Measurements from ENCODE around the gene PRKN. TPM values are rescaled to one million over a fixed set of nuclear protein-coding genes. Genes with fewer than 3 reads are reported as not detected.

PRKN gene
- total and polyA plus RNA-seq, 10 donors, result 0.23 to 14.1 (median 7.0) TPM

DNA sequence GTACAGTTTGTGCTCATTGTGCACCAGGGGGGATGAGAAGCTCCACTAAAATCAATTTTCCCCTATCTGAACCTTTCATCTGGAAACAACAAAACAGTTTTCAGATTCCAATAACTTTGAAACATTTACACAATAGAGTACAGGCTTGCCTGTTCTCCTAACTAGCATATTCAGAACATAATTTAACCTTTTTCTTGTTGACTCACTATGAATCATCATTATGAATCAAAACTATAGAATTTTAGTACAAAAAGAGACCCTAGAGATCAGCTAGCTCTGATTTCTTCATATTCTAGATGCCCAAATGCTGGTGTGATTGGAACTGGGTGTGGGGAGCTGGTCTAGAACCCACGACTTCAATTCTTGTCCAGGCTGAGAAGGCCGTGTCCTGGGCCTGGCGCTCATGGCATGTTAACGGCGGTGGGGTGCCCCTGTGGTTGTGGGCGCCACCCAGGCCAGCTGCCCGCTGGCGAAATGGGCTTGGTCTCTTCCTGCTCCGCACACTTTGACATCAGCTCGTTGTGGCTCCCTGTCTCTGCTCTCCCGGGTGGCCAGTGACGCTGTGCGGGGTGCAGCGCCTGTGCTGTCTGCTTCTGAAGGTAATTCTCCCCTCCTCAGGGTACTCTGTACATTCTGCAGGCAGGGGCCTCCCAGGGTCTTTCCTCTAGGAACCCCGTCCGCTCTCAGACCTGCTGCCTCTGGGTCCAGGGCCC lies 1423.8 kb downstream of the PRKN start:
- intact Hi-C loops (cut with DNase I; ENCODE audit: low total_unique reads), result no loop called here
- DNase-seq, result no peak
- H3K27me3 ChIP-seq (replicated peaks in 1 of 7), result no peaks in the 10 kb centered on the region
- no peak overlapping the region for H3K27ac ChIP-seq
- TF ChIP-seq, protein P1, sequence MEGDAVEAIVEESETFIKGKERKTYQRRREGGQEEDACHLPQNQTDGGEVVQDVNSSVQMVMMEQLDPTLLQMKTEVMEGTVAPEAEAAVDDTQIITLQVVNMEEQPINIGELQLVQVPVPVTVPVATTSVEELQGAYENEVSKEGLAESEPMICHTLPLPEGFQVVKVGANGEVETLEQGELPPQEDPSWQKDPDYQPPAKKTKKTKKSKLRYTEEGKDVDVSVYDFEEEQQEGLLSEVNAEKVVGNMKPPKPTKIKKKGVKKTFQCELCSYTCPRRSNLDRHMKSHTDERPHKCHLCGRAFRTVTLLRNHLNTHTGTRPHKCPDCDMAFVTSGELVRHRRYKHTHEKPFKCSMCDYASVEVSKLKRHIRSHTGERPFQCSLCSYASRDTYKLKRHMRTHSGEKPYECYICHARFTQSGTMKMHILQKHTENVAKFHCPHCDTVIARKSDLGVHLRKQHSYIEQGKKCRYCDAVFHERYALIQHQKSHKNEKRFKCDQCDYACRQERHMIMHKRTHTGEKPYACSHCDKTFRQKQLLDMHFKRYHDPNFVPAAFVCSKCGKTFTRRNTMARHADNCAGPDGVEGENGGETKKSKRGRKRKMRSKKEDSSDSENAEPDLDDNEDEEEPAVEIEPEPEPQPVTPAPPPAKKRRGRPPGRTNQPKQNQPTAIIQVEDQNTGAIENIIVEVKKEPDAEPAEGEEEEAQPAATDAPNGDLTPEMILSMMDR (IDR thresholded peaks at IDR 0.05 in 8 of 11, conservative IDR thresholded peaks at IDR 0.05 in 3 of 11), result no peak
- TF ChIP-seq POLR2A (IDR thresholded peaks at IDR 0.05), result no peak
- TF ChIP-seq POLR2AphosphoS5 (IDR thresholded peaks at IDR 0.05), result no peak
- no peaks in the 10 kb centered on the region for H3K9me3 ChIP-seq
- H3K4me3 ChIP-seq, result no peak overlapping the region
- no peaks in the 10 kb centered on the region for H3K4me1 ChIP-seq
- 88 to 97% (median 92%) methylated on average over 16 of the region's 16 CpGs for WGBS, 5 donors
- no peaks in the 10 kb centered on the region for H3K36me3 ChIP-seq

DNA sequence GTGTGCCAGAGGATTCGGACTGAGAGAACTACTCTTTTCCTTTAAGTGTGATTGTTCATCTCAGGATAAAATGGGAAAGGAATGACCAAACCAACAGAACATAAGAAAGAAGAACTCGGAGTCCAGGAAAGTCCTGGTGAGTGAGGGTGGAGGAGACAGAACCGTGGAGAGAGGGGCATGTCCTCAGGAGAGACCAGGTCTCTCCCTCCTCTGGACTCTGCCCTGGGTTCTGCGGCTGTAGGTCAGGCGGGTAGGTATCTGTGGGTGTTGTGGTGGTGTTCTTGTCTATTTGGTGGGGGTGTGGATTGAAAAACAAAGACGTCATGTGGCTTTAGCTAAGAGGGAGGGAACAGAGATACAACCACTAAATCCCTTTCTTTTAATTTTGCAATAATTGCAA lies 1424.6 kb downstream of the PRKN start:
- Histone ChIP-seq H3K36me3 (no peaks in the 10 kb centered on the region), H3K27ac (no peak overlapping the region), H3K4me1 (no peaks in the 10 kb centered on the region), H3K4me3 (no peak overlapping the region), H3K27me3 (replicated peaks in 1 of 7) (no peaks in the 10 kb centered on the region), H3K9me3 (no peaks in the 10 kb centered on the region)
- TF ChIP-seq POLR2A (IDR thresholded peaks at IDR 0.05) (no peak), POLR2AphosphoS5 (IDR thresholded peaks at IDR 0.05) (no peak)
- TF ChIP-seq, protein P1 (IDR thresholded peaks at IDR 0.05 in 8 of 11, conservative IDR thresholded peaks at IDR 0.05 in 3 of 11), result no peak
- no peak for DNase-seq
- 79 to 92% (median 82%) methylated on average over 6 of the region's 6 CpGs for WGBS, 5 donors
- intact Hi-C loops (cut with DNase I; ENCODE audit: low total_unique reads), result no loop called here

DNA sequence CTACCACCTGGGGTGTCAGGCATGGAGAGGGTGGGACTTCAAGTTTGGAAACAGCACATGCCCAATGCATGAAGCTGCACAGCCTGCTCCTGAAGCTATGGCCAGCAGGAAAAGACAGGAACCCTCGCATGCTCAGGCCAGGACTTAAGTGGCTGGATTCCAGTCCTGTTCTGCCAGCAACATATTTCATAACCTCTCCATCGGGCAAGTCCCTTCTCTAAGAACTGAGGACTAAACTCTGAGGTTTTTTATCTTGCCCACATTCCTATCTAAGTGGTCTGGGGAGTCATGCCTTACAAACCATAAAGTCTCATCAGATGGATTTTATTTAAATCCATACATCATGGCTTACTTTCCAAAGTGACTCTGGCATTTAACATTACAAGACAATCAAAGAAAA lies 1426.2 kb downstream of the PRKN start:
- Histone ChIP-seq H3K4me1 (no peaks in the 10 kb centered on the region), H3K9me3 (no peaks in the 10 kb centered on the region), H3K27ac (no peak overlapping the region), H3K27me3 (replicated peaks in 1 of 7) (no peaks in the 10 kb centered on the region), H3K4me3 (no peak overlapping the region), H3K36me3 (no peaks in the 10 kb centered on the region)
- no peak for DNase-seq
- WGBS, 5 donors, result 54 to 79% (median 71%) methylated on average over 2 of the region's 2 CpGs
- intact Hi-C loops (cut with DNase I; ENCODE audit: low total_unique reads), result no loop called here
- TF ChIP-seq POLR2AphosphoS5 (IDR thresholded peaks at IDR 0.05) (no peak), POLR2A (IDR thresholded peaks at IDR 0.05) (no peak)
- TF ChIP-seq, protein P1 (IDR thresholded peaks at IDR 0.05 in 8 of 11, conservative IDR thresholded peaks at IDR 0.05 in 3 of 11), result no peak

DNA sequence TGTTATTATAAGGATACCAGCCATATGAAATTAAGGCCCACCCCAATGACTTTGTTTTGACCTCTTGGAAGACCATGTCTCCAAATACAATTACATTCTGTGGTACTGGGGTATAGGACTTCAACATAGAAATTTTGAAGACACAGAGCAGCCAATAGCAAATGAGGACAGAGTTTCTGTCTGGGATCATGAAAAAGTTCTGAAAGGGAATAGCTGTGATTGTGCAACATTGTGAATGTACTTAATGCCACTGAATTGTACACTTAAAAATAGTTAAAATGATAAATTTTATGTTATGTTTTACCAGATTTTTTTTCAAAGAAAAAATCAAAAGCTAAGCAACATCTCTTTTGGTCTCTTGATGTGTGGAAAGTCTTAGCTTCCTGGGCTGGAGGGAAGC lies 1426.7 kb downstream of the PRKN start:
- H3K36me3 ChIP-seq, result no peaks in the 10 kb centered on the region
- H3K27me3 ChIP-seq (replicated peaks in 1 of 7), result no peaks in the 10 kb centered on the region
- DNase-seq, result no peak
- no peak overlapping the region for H3K27ac ChIP-seq
- no peaks in the 10 kb centered on the region for H3K9me3 ChIP-seq
- intact Hi-C loops (cut with DNase I; ENCODE audit: low total_unique reads), result no loop called here
- TF ChIP-seq POLR2A (IDR thresholded peaks at IDR 0.05) (no peak), POLR2AphosphoS5 (IDR thresholded peaks at IDR 0.05) (no peak)
- TF ChIP-seq, protein P1 (IDR thresholded peaks at IDR 0.05 in 8 of 11, conservative IDR thresholded peaks at IDR 0.05 in 3 of 11), result no peak
- H3K4me1 ChIP-seq, result no peaks in the 10 kb centered on the region
- no peak overlapping the region for H3K4me3 ChIP-seq
